H1 (cell line): ENCODE measurements around the gene MINAR1. TPM values are rescaled to one million over a fixed set of nuclear protein-coding genes. Genes with fewer than 3 reads are reported as not detected.

Experiments
- ATF3 ChIP-seq: IDR thresholded peaks from 2 replicates; pipeline ENCODE4 v1.6.1; 2011; ENCODE audit warnings: low read depth, mild to moderate bottlenecking, low read length; ENCODE audit not compliant: insufficient read depth
- POLR2A ChIP-seq, 2 experiments: IDR thresholded peaks; 1 replicate in 1 of 2; 2 replicates in 1 of 2; pipeline ENCODE4 v1.6.1; 2011; ENCODE audit warnings: low read depth in 2 of 2, low read length in 2 of 2, mild to moderate bottlenecking in 2 of 2; ENCODE audit errors: control extremely low read depth in 1 of 2
- RAD21 ChIP-seq, 2 experiments: IDR thresholded peaks in 1 of 2; conservative IDR thresholded peaks in 1 of 2; 2 replicates each; pipeline ENCODE4 v1.6.1; 2011; ENCODE audit warnings: low read depth in 2 of 2, low read length in 2 of 2, improper control_type of control experiment in 1 of 2, inconsistent platforms in 1 of 2, mild to moderate bottlenecking in 1 of 2, moderate library complexity in 1 of 2
- RFX5 ChIP-seq: IDR thresholded peaks from 2 replicates; pipeline ENCODE4 v1.6.1; 2011; ENCODE audit warnings: low read depth, low read length, improper control_type of control experiment, borderline replicate concordance
- SP1 ChIP-seq: IDR thresholded peaks from 2 replicates; pipeline ENCODE4 v1.6.1; 2011; ENCODE audit warnings: low read depth, low read length
- TAF7 ChIP-seq: optimal IDR thresholded peaks from 2 replicates; pipeline ENCODE3; 2011; ENCODE audit warnings: low read depth, mild to moderate bottlenecking, inconsistent platforms, low read length, moderate library complexity, borderline replicate concordance
- TCF12 ChIP-seq: IDR thresholded peaks from 2 replicates; pipeline ENCODE4 v1.6.1; 2011; ENCODE audit warnings: low read depth, mild to moderate bottlenecking, low read length
- TEAD4 ChIP-seq: IDR thresholded peaks from 2 replicates; pipeline ENCODE4 v1.6.1; 2012; ENCODE audit warnings: low read depth, low read length, inconsistent platforms, mixed read lengths
- polyA plus RNA-seq, 7 experiments: library from polyadenylated mRNA; depleted of rRNA in 3 of 7; stranded (reverse) in 5 of 7; unstranded in 2 of 7; fragments of >200 nt in 5 of 7; fragments of 200-250 nt in 2 of 7; gene quantifications; 1 replicate in 5 of 7; 2 replicates in 1 of 7; 4 replicates in 1 of 7; pipeline versions ENCODE4 v1.2.1 to v1.2.3, GENCODE V29; 2011 to 2013; ENCODE audit warnings: missing spikeins in 2 of 7, mixed read lengths in 2 of 7
- total RNA-seq: library from RNA; stranded (reverse); fragmentation: NEBNext Ultra II Directional; extraction: Animal tissue kit (Norgen Biotek cat#: 25700); gene quantifications from 2 replicates; pipeline ENCODE4 v1.2.1, GENCODE V29; 2021

The MINAR1 gene
- total and polyA plus RNA-seq, 2 of the 8 experiments (the other 6 are each of a cell fraction or from before 2014, with no cell fraction given), result 0.17 to 0.67 TPM

DNA sequence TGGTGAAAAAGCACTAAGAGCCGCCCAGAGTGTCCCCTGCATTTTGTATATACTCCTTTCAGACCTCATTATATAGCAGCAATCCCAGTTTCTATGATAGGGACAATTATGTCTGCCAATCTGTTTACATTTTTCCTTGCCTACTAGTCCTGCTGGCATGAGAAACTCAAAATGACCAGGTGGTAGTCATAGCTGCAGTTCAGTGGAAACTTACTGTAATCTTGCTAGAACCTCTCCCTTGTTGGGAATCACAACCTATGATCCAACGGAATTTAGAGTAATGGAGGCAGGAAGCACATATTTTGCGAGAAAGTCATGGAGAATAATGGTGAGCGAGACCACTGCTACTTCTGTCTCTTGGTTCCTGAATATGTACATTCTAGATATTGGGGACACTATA is 28.6 kb upstream of the MINAR1 start (continued):
- TF ChIP-seq POLR2A (IDR thresholded peaks at IDR 0.05; ENCODE audit: control extremely low read depth in 1 of 2, low read depth in 2 of 2, low read length in 2 of 2) (no peak), TCF12 (no peak), TEAD4 (no peak), RAD21 (IDR thresholded peaks at IDR 0.05 in 1 of 2, conservative IDR thresholded peaks at IDR 0.05 in 1 of 2; ENCODE audit: low read depth in 2 of 2, low read length in 2 of 2) (no peak), RFX5 (no peak), ATF3 (no peak), SP1 (no peak), TAF7 (no peak)
- TF ChIP-seq, all 59 proteins: peak for 0
